Uterus (tissue), 4 donors: ENCODE measurements around the gene LDHD. TPM values are rescaled to one million over a fixed set of nuclear protein-coding genes. Genes with fewer than 3 reads are reported as not detected.

Experiments used
- DNase-seq, 2 donors: peaks; one replicate each; pipeline ENCODE4 v3.0.0-alpha.2; 2019 to 2020
- H3K27ac ChIP-seq, 2 donors: fragments of 200-600 bp; sonication (generic); 1 replicate in 1 of 2; 2 replicates in 1 of 2; pipeline ENCODE4 v1.5.1; 2016 to 2018
- H3K27me3 ChIP-seq, 2 donors: fragments of 200-600 bp; sonication (generic); one replicate each; pipeline ENCODE4 v1.5.1; 2018 to 2019; ENCODE audit warnings: control low read depth in 1 of 2
- H3K36me3 ChIP-seq, 2 donors: fragments of 200-600 bp; sonication (generic); one replicate each; pipeline ENCODE4 v1.5.1; 2019; ENCODE audit warnings: control low read depth in 1 of 2
- H3K4me1 ChIP-seq, 2 donors: fragments of 200-600 bp; sonication (generic); one replicate each; pipeline ENCODE4 v1.5.1; 2018 to 2019; ENCODE audit warnings: control low read depth in 1 of 2
- H3K4me3 ChIP-seq, 2 donors: fragments of 200-600 bp; sonication (generic); 1 replicate in 1 of 2; 2 replicates in 1 of 2; pipeline ENCODE4 v1.5.1; 2018 to 2019; ENCODE audit warnings: mild to moderate bottlenecking in 1 of 2
- H3K9me3 ChIP-seq, 2 donors: fragments of 200-600 bp; sonication (generic); one replicate each; pipeline ENCODE4 v1.5.1; 2019; ENCODE audit warnings: control low read depth in 1 of 2
- POLR2A ChIP-seq, 2 donors: fragments of 450-650 bp; IDR thresholded peaks; one replicate each; pipeline ENCODE4 v1.6.1; 2016; ENCODE audit warnings: antibody characterized with exemption in 2 of 2, mild to moderate bottlenecking in 1 of 2, moderate library complexity in 1 of 2
- intact Hi-C: fragments of 100-400 bp; cut with DNase I; formaldehyde crosslinking; loops from one replicate; pipeline ENCODE4 v1.15.1; 2023; ENCODE audit warnings: low total_unique reads
- total RNA-seq, 4 donors: library from RNA; depleted of rRNA in 3 of 4; stranded (reverse); fragments of >200 nt in 3 of 4; gene quantifications; one replicate each; pipeline versions ENCODE4 v1.1.0 to v1.2.4, GENCODE V29; 2014 to 2023
- TF ChIP-seq, protein P1 (sequence below), 4 experiments: fragments of 200-600 bp in 2 of 4; fragments of 450-650 bp in 2 of 4; sonication (generic) in 2 of 4; IDR thresholded peaks; one replicate each; pipeline ENCODE4 v1.5.1; 2016 to 2019; ENCODE audit warnings: antibody characterized with exemption in 4 of 4, mild to moderate bottlenecking in 2 of 4, moderate library complexity in 1 of 4
- donor health status: DM: yes; HTN: yes; CAD: no.

LDHD gene
- total RNA-seq, 4 donors from 2014 or later, result 1.3 to 5.7 (median 3.3) TPM

DNA sequence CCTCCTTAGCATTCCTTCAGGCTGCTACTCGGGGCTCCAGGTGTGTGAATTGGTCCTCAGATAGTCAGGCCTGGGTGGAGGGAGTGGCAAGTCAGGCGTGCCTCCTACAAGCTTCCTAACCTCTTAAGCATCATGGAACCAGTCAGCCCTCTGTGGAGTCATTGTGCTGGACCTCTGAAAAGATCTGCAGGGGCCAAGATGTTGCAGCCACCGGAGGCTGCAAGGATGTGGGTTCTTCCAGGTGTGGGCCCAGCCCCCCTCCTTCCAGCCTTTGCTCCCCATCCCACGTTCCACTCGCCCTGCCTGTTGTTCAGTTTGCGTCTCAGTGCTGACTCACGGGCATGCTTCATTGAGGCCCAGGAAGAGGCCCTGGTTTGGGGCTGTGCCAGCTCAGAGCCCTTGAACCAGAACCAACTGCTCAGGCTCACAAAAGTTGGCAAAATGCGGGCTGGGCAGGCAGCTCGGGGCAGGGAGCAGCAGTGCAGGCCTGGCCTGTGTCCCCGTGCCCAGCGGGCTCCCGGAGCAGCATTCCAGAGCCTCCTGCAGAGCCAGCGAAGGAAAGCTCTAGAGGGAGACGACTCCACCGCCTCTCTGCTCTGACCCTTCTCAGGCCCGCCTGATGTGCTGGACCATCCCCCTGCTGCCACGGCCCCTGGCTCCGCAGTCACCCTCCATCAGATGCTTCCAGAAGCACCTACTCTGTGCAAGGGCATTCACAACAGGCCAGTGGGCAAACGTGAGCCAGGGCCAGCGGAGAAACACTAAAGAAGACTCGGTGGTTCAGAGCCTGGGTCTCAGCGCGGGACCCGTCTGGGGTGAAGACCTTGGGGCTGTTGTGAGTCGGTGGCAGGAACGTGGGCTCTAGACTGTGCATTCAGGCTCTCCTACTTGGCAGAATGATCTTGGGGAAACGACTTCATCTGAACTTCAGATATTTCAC lies 7.5 kb downstream of the LDHD start:
- peak; percentile 85 to 89 for DNase-seq
- H3K27me3 ChIP-seq, result no peaks in the 10 kb centered on the region
- H3K9me3 ChIP-seq, result no peaks in the 10 kb centered on the region
- H3K36me3 ChIP-seq, result no peaks in the 10 kb centered on the region
- TF ChIP-seq POLR2A (IDR thresholded peaks at IDR 0.05), result peak in 1 of 2 donors; percentile 15
- TF ChIP-seq, protein P1, sequence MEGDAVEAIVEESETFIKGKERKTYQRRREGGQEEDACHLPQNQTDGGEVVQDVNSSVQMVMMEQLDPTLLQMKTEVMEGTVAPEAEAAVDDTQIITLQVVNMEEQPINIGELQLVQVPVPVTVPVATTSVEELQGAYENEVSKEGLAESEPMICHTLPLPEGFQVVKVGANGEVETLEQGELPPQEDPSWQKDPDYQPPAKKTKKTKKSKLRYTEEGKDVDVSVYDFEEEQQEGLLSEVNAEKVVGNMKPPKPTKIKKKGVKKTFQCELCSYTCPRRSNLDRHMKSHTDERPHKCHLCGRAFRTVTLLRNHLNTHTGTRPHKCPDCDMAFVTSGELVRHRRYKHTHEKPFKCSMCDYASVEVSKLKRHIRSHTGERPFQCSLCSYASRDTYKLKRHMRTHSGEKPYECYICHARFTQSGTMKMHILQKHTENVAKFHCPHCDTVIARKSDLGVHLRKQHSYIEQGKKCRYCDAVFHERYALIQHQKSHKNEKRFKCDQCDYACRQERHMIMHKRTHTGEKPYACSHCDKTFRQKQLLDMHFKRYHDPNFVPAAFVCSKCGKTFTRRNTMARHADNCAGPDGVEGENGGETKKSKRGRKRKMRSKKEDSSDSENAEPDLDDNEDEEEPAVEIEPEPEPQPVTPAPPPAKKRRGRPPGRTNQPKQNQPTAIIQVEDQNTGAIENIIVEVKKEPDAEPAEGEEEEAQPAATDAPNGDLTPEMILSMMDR (IDR thresholded peaks at IDR 0.05), result no peak
- peaks cover 19 to 23% of the 10 kb centered on the region in 2 donors for H3K4me1 ChIP-seq
- H3K4me3 ChIP-seq, result no peak overlapping the region
- H3K27ac ChIP-seq, result peak overlapping the region; percentile 81 to 82
- intact Hi-C loops, result no loop called here

DNA sequence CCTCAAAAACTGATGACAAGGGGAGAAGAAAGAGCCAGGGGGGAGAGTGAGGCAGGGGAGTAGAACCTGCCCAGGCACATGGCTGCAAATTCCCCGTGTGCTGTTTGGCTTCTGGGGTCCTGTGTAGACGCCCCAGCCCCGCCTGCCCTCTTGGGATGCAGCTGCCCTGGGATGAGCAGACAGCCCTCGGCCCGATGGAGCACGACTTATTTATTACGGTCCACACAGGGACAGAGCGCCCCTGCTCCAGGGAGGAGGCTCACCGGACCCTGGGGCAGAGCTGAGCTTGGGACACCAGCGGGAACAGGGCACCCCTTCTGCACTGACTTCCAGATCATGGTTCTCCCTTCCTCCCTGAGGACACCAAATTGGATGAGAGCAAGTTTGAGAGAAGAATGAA lies 9.1 kb downstream of the LDHD start:
- TF ChIP-seq POLR2A (IDR thresholded peaks at IDR 0.05), result no peak
- TF ChIP-seq, protein P1 (IDR thresholded peaks at IDR 0.05), result no peak
- intact Hi-C loops, result no loop called here
- no peak overlapping the region for H3K4me3 ChIP-seq
- peak overlapping the region in 1 of 2 donors; percentile 81 for H3K27ac ChIP-seq
- H3K9me3 ChIP-seq, result no peaks in the 10 kb centered on the region
- H3K36me3 ChIP-seq, result no peaks in the 10 kb centered on the region
- DNase-seq, result no peak
- peaks cover 19 to 23% of the 10 kb centered on the region in 2 donors for H3K4me1 ChIP-seq
- no peaks in the 10 kb centered on the region for H3K27me3 ChIP-seq

- H3K27me3 ChIP-seq, result no peaks in the 10 kb centered on the region
- no peaks in the 10 kb centered on the region for H3K36me3 ChIP-seq
- H3K27ac ChIP-seq, result peak overlapping the region; percentile 76 to 80
- H3K9me3 ChIP-seq, result no peaks in the 10 kb centered on the region
- DNase-seq, result no peak
- no peak overlapping the region for H3K4me3 ChIP-seq
- peaks cover 19 to 23% of the 10 kb centered on the region in 2 donors for H3K4me1 ChIP-seq
- intact Hi-C loops, result no loop called here
- no peak for TF ChIP-seq POLR2A (IDR thresholded peaks at IDR 0.05)
- TF ChIP-seq, protein P1 (IDR thresholded peaks at IDR 0.05), result no peak
These were observed 10.0 kb downstream of the LDHD start for GRCh38 chr16:75106351-75107274.

DNA sequence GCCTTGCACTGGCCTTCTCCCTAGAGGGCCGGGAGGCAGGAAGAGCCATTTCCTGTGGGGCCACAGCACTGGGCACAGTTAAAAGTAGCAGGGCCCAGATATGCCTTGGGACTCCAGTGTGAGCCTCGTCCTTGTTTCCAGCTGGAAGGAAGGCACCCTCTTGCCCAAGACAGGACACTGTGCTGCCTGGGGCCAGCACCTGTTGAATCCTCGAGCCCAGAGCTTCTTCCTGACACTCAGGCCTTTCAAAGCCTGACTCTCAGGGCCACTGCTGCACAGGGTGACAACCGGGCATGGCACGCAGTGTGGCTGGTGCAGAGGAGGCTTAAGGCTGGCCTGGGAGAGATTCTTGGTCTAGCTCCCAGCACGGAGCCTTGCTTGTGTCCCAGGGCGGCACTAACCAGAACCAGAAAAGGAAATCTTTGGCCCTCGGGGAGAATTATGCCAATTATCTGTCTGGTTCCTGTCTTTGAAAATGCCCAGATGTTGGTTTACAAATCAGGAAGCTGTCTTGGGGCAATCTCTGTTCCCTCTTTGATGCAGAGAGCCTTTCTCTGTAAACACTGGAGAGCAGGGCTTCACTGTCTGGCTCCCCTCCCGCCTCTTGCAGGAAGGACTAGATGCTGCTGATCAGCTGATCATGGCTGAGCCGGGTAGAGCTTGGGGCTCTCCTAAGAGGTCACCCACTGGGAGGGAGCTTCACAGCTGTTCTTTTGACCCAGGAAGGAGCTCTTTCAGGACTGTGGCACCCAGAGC lies 11.1 kb downstream of the LDHD start:
- intact Hi-C loops, result no loop called here
- H3K4me3 ChIP-seq, result no peak overlapping the region
- peak in 1 of 2 donors; percentile 77 for DNase-seq
- peaks cover 19 to 23% of the 10 kb centered on the region in 2 donors for H3K4me1 ChIP-seq
- no peaks in the 10 kb centered on the region for H3K9me3 ChIP-seq
- TF ChIP-seq, protein P1 (IDR thresholded peaks at IDR 0.05), result no peak
- TF ChIP-seq POLR2A (IDR thresholded peaks at IDR 0.05), result no peak
- no peaks in the 10 kb centered on the region for H3K27me3 ChIP-seq
- H3K27ac ChIP-seq, result peak overlapping the region; percentile 76 to 80
- H3K36me3 ChIP-seq, result no peaks in the 10 kb centered on the region
